T-cell (primary cell): ENCODE measurements around the gene IRAK3. TPM values are rescaled to one million over a fixed set of nuclear protein-coding genes. Genes with fewer than 3 reads are reported as not detected.
"Not testable (repeated sequence)": the region's sequence is repeated elsewhere in the genome, so short reads cannot be mapped to it uniquely, and the experiment has no call there.

Source experiments
- ATAC-seq, 4 experiments: fragments of 200-7000 bp in 3 of 4; fragments of 150-1000 bp in 1 of 4; cut with Tn5 transposase; replicated peaks in 1 of 4; 1 replicate in 3 of 4; 2 replicates in 1 of 4; pipeline ENCODE4 v1.10.0; 2021; ENCODE audit warnings: moderate library complexity in 3 of 4, mild to moderate bottlenecking in 2 of 4, moderate number of reproducible peaks in 1 of 4
- CTCF ChIA-PET, 2 donors: fragments of 300-600 bp; sonication (Branson Sonifier 250); formaldehyde crosslinking; loops; one replicate each; lab custom pipeline; 2022; ENCODE audit warnings: antibody characterized with exemption in 2 of 2; lab: Charles Lee
- POLR2A ChIA-PET, 2 donors: fragments of 300-600 bp; sonication (Branson Sonifier 250); formaldehyde crosslinking; loops; one replicate each; lab custom pipeline; 2022; ENCODE audit warnings: antibody characterized with exemption in 2 of 2; lab: Charles Lee
- DNase-seq, 35 experiments: peaks; one replicate each; pipeline versions ENCODE4 v3.0.0 to v3.0.0-alpha.2; 2013 to 2023
- H3K27ac ChIP-seq: one replicate; pipeline ENCODE4 v1.5.1; 2013; ENCODE audit warnings: low read length
- H3K27me3 ChIP-seq, 2 experiments: replicated peaks in 1 of 2; 1 replicate in 1 of 2; 2 replicates in 1 of 2; pipeline versions ENCODE4 v1.6.1 to v1.7.0; 2013; ENCODE audit warnings: low read length in 1 of 2, mixed read lengths in 1 of 2; ENCODE audit not compliant: control insufficient read depth in 2 of 2, insufficient read depth in 2 of 2; ENCODE audit errors: extremely low read depth in 1 of 2
- H3K36me3 ChIP-seq, 2 donors: 1 replicate in 1 of 2; 2 replicates in 1 of 2; pipeline versions ENCODE4 v1.6.1 to v1.7.0; 2013; ENCODE audit warnings: low read length in 1 of 2; ENCODE audit not compliant: control insufficient read depth in 2 of 2, insufficient read depth in 1 of 2; ENCODE audit errors: extremely low read depth in 1 of 2
- H3K4me1 ChIP-seq, 2 experiments: 1 replicate in 1 of 2; 2 replicates in 1 of 2; pipeline versions ENCODE4 v1.6.1 to v1.7.0; 2013; ENCODE audit warnings: low read length in 2 of 2, mixed read lengths in 1 of 2; ENCODE audit not compliant: insufficient read depth in 2 of 2, control insufficient read depth in 1 of 2; ENCODE audit errors: extremely low read depth in 1 of 2
- H3K4me3 ChIP-seq, 2 donors: 1 replicate in 1 of 2; 2 replicates in 1 of 2; pipeline versions ENCODE4 v1.5.1 to v1.7.0; 2013; ENCODE audit warnings: mild to moderate bottlenecking in 2 of 2, low read length in 1 of 2, moderate library complexity in 1 of 2; ENCODE audit not compliant: control insufficient read depth in 1 of 2; ENCODE audit errors: extremely low read depth in 1 of 2
- H3K9me3 ChIP-seq: 2 replicates; pipeline ENCODE4 v1.7.0; 2013
- H3K27ac Mint-ChIP-seq, 2 donors: one replicate each; pipeline ENCODE4 v1.8.0; 2020 to 2021; ENCODE audit warnings: mild to moderate bottlenecking in 2 of 2, mixed read lengths in 2 of 2
- H3K27me3 Mint-ChIP-seq, 2 donors: one replicate each; pipeline ENCODE4 v1.8.0; 2021 to 2022; ENCODE audit warnings: mixed read lengths in 2 of 2
- H3K36me3 Mint-ChIP-seq: one replicate; pipeline ENCODE4 v1.8.0; 2021; ENCODE audit warnings: mixed read lengths
- H3K4me1 Mint-ChIP-seq, 3 donors: one replicate each; pipeline ENCODE4 v1.8.0; 2020 to 2022; ENCODE audit warnings: mixed read lengths in 3 of 3, mild to moderate bottlenecking in 1 of 3
- H3K4me3 Mint-ChIP-seq, 3 donors: one replicate each; pipeline ENCODE4 v1.8.0; 2020 to 2022; ENCODE audit warnings: mild to moderate bottlenecking in 3 of 3, mixed read lengths in 3 of 3, moderate library complexity in 3 of 3
- H3K9me3 Mint-ChIP-seq, 3 donors: one replicate each; pipeline ENCODE4 v1.8.0; 2020 to 2022; ENCODE audit warnings: mixed read lengths in 3 of 3
- WGBS: methylation state at CpG from one replicate; pipeline ENCODE4 v1.1.5; 2013; ENCODE audit warnings: missing lambda C conversion rate; ENCODE audit not compliant: insufficient coverage; 5-methylcytosine and 5-hydroxymethylcytosine counted together
- total RNA-seq, 35 experiments: library from RNA in 6 of 35; stranded (reverse) in 6 of 35; fragments of 120-200 nt in 1 of 35; gene quantifications; one replicate each; pipeline versions ENCODE4 v1.2.1 to v1.2.4 and lab custom pipeline; 2013 to 2026

Gene IRAK3
- total RNA-seq, 5 donors from 2014 or later (not counting 1 experiment from before 2014, with no cell fraction given), result 0.16 to 1.0 (median 0.39) TPM

DNA sequence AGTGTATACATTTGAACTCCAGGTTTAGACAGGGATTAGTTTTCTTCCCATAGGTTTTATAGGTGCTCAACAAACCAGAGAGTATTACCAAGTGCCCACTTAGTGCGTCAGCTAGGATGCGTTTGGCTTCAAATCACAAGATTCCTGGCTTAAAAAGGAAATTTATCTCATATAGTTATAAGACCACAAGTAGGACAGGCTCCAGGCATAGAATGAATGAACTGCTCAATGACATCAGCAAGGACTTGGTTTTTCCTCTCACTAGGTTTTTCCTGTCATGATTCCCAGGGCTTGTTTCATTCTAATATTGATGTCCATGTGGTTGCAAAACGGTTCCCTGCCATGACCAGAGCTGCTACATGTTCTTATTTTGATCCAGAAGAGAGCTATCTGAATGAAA lies 6.1 kb upstream of the IRAK3 start:
- ATAC-seq, result no peak
- Mint-ChIP-seq H3K9me3 (peaks cover 0 to 7% (median 6%) of the 10 kb centered on the region in 3 donors), H3K27ac (no peak overlapping the region), H3K27me3 (peaks cover 42 to 49% of the 10 kb centered on the region in 2 donors), H3K4me1 (peaks cover 0 to 5% (median 3%) of the 10 kb centered on the region in 3 donors), H3K4me3 (no peak overlapping the region), H3K36me3 (peaks cover 5% of the 10 kb centered on the region)
- Histone ChIP-seq H3K4me1 (no peaks in the 10 kb centered on the region), H3K9me3 (no peaks in the 10 kb centered on the region), H3K4me3 (no peak overlapping the region), H3K36me3 (no peaks in the 10 kb centered on the region), H3K27ac (no peak overlapping the region), H3K27me3 (peaks cover 0 to 10% of the 10 kb centered on the region in 2 experiments)
- POLR2A ChIA-PET, result no interaction called here
- CTCF ChIA-PET, result no interaction called here
- no CpG with 5 or more reads among the region's 3 CpGs for WGBS
- DNase-seq, result no peak

DNA sequence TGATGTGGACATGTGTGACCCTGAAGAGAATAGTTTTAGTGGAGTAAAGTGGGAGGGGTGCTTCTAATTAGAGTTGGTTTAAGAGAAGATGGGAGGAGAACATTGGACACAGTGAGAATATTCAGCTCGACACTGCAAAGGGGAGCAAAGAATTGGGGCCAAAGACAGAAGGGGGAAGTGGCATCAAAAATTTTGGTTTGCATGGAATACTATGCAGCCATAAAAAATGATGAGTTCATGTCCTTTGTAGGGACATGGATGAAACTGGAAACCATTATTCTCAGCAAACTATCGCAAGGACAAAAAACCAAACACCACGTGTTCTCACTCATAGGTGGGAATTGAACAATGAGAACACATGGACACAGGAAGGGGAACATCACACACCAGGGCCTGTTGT lies 4.2 kb upstream of the IRAK3 start:
- H3K4me3 Mint-ChIP-seq, H3K36me3 Mint-ChIP-seq, CTCF ChIA-PET, H3K36me3 ChIP-seq, H3K9me3 ChIP-seq, POLR2A ChIA-PET, H3K27ac Mint-ChIP-seq, DNase-seq, H3K4me1 ChIP-seq, H3K27ac ChIP-seq, ATAC-seq, H3K4me3 ChIP-seq, H3K9me3 Mint-ChIP-seq: not testable (repeated sequence)
- peaks cover 0 to 21% of the 10 kb centered on the region in 2 experiments for H3K27me3 ChIP-seq
- Mint-ChIP-seq H3K4me1 (peaks cover 7 to 13% (median 11%) of the 10 kb centered on the region in 3 donors), H3K27me3 (peaks cover 51 to 56% of the 10 kb centered on the region in 2 donors)
- WGBS, result 100% methylated on average over 1 of the region's 3 CpGs

DNA sequence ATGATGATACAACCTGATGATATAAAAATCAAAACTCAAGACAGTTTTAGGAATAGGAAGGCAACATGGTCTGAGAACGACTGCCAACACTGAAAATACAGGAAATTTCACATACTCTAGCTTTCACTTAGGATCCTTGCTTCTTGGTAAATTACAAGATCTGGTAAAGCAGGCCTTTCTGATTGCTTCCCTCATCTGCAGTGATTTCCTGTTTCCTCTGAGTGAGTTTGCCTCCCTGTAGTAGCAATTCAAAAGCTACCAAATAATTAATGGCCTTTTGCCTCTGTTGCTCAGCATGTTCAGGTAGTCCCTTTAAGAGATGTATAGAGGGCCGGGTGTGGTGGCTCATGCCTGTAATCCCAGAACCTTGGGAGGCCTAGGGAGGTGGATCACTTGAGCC lies 2.0 kb upstream of the IRAK3 start:
- H3K36me3 Mint-ChIP-seq, result peaks cover 5% of the 10 kb centered on the region
- H3K27ac Mint-ChIP-seq, result no peak overlapping the region
- DNase-seq (no peak), ATAC-seq (no peak)
- Histone ChIP-seq H3K27me3 (peaks cover 0 to 20% of the 10 kb centered on the region in 2 experiments), H3K27ac (no peak overlapping the region), H3K4me3 (no peak overlapping the region), H3K4me1 (peaks cover 0 to 10% of the 10 kb centered on the region in 2 experiments), H3K36me3 (no peaks in the 10 kb centered on the region), H3K9me3 (no peaks in the 10 kb centered on the region)
- H3K27me3 Mint-ChIP-seq, result peaks cover 68 to 70% of the 10 kb centered on the region in 2 donors
- peak overlapping the region in 1 of 3 donors; percentile 84 for H3K4me3 Mint-ChIP-seq
- 100% methylated on average over 1 of the region's 2 CpGs for WGBS
- ChIA-PET POLR2A (no interaction called here), CTCF (no interaction called here)
- peaks cover 7 to 13% (median 11%) of the 10 kb centered on the region in 3 donors for H3K4me1 Mint-ChIP-seq
- H3K9me3 Mint-ChIP-seq, result peaks cover 0 to 7% (median 6%) of the 10 kb centered on the region in 3 donors

DNA sequence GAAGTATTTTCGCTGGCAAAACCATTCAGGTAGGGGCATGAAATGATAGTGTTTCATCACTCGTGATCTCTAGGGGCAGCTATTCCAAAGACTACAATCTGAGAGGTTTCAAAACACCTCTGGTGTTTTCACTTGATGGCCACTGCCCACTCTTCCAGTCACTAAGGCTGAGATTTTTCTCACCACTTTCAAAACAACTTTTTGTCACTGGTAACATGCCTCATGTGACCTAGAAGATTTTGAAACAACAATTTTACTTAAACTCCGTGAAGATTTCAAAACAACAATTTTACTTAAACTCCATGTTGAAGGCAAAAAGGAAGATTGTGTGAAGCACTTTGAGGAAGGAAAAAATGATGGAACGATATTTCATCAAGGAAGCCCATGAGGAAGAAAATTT lies 1.2 kb upstream of the IRAK3 start:
- Mint-ChIP-seq H3K36me3 (peaks cover 5% of the 10 kb centered on the region), H3K9me3 (peaks cover 0 to 7% (median 6%) of the 10 kb centered on the region in 3 donors), H3K4me3 (peak overlapping the region in 2 of 3 donors; percentile 74 to 84), H3K27me3 (peaks cover 61 to 64% of the 10 kb centered on the region in 2 donors), H3K4me1 (peaks cover 7 to 13% (median 11%) of the 10 kb centered on the region in 3 donors), H3K27ac (no peak overlapping the region)
- 100% methylated on average over 2 of the region's 4 CpGs for WGBS
- DNase-seq, result no peak
- ChIA-PET POLR2A (no interaction called here), CTCF (no interaction called here)
- H3K27ac ChIP-seq, result no peak overlapping the region
- peaks cover 0 to 10% of the 10 kb centered on the region in 2 experiments for H3K4me1 ChIP-seq
- peaks cover 0 to 20% of the 10 kb centered on the region in 2 experiments for H3K27me3 ChIP-seq
- no peaks in the 10 kb centered on the region for H3K36me3 ChIP-seq
- no peak for ATAC-seq
- H3K4me3 ChIP-seq, result no peak overlapping the region
- no peaks in the 10 kb centered on the region for H3K9me3 ChIP-seq

DNA sequence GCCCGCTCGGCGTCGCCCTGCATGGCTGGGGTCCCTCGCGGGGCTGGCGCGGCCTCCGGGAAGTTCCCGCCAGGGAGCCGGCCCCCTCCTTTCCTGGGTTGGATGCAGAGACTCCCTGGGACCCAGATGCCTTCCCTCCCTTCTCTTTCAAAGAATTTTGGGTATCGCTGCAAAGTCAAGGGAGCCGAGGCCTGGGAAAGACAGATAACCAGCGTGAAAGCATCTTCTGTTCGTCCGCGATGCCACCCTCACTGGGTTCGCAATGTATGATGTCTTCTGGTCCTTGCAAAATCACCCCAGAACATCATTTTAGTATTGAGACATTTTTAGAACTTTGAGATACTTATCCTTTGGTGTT lies 451 bp downstream of the IRAK3 start:
- no peak for ATAC-seq
- ChIA-PET POLR2A (no interaction called here), CTCF (no interaction called here)
- Mint-ChIP-seq H3K27me3 (peaks cover 56 to 60% of the 10 kb centered on the region in 2 donors), H3K9me3 (peaks cover 0 to 4% (median 4%) of the 10 kb centered on the region in 3 donors), H3K4me1 (peaks cover 7 to 13% (median 11%) of the 10 kb centered on the region in 3 donors), H3K27ac (no peak overlapping the region), H3K36me3 (peaks cover 4% of the 10 kb centered on the region), H3K4me3 (peak overlapping the region; percentile 60 to 84 (median 60))
- Histone ChIP-seq H3K9me3 (no peaks in the 10 kb centered on the region), H3K4me1 (peaks cover 0 to 10% of the 10 kb centered on the region in 2 experiments), H3K36me3 (no peaks in the 10 kb centered on the region), H3K27me3 (peaks cover 0 to 23% of the 10 kb centered on the region in 2 experiments), H3K27ac (no peak overlapping the region), H3K4me3 (peak overlapping the region in 1 of 2 donors; percentile 83)
- WGBS, result 3% methylated on average over 11 of the region's 18 CpGs
- no peak for DNase-seq

DNA sequence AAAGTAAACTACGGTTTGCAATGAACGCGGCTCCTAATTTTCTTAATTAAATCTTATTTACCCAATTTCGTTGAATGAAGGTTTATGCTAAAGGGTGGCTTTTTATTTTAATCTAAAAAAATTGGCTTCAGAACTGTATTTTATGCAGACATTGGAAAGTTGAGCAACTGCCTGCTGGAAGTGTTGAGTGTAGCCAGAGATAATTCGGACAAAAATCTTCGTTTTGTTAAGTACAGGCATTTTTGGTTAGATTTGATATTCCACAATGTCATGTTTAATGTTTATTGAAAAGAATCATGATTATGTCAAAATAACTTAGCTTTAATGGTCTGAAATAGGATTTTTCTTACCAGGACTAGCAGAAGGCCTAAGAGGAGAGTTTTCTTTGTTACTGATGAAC lies 875 bp downstream of the IRAK3 start:
- Mint-ChIP-seq H3K27ac (no peak overlapping the region), H3K36me3 (no peaks in the 10 kb centered on the region), H3K4me1 (peaks cover 7 to 13% (median 11%) of the 10 kb centered on the region in 3 donors), H3K9me3 (no peaks in the 10 kb centered on the region), H3K27me3 (peaks cover 56 to 58% of the 10 kb centered on the region in 2 donors), H3K4me3 (peak overlapping the region in 2 of 3 donors; percentile 60 to 84)
- POLR2A ChIA-PET, result interaction anchor here (0.7 kb wide), 3 partner anchors 13 to 1026 kb away, joined by 3 to 6 read pairs (median 4); no protein-coding TSS in a partner anchor
- DNase-seq (no peak), ATAC-seq (no peak)
- Histone ChIP-seq H3K9me3 (no peaks in the 10 kb centered on the region), H3K36me3 (no peaks in the 10 kb centered on the region), H3K27me3 (peaks cover 0 to 23% of the 10 kb centered on the region in 2 experiments), H3K27ac (no peak overlapping the region), H3K4me1 (peaks cover 0 to 10% of the 10 kb centered on the region in 2 experiments), H3K4me3 (peak overlapping the region in 1 of 2 donors; percentile 83)
- CTCF ChIA-PET, result interaction anchor here in 1 of 2 donors (0.8 kb wide), 1 partner anchor 540 kb away, joined by 3 read pairs; no protein-coding TSS in a partner anchor
- 100% methylated on average over 2 of the region's 6 CpGs for WGBS
